Activated CD8-positive, alpha-beta memory T cell treated with anti-CD3 and anti-CD28 coated beads for 36 hours (primary cell): Measurements from ENCODE around the gene MKRN2OS. TPM values are rescaled to one million over a fixed set of nuclear protein-coding genes. Genes with fewer than 3 reads are reported as not detected.

Source experiments
- CTCF ChIA-PET: fragments of 350-600 bp; sonication (Branson Sonifier 250); formaldehyde crosslinking; loops from one replicate; lab custom pipeline; 2021; ENCODE audit warnings: antibody characterized with exemption; lab: Charles Lee
- POLR2A ChIA-PET: fragments of 350-600 bp; sonication (Branson Sonifier 250); formaldehyde crosslinking; loops from one replicate; lab custom pipeline; 2021; ENCODE audit warnings: antibody characterized with exemption; lab: Charles Lee
- total RNA-seq, 2 experiments: library from RNA; stranded (reverse); gene quantifications; one replicate each; pipeline ENCODE4 v1.2.3, GENCODE V29; 2021

The MKRN2OS gene, protein sequence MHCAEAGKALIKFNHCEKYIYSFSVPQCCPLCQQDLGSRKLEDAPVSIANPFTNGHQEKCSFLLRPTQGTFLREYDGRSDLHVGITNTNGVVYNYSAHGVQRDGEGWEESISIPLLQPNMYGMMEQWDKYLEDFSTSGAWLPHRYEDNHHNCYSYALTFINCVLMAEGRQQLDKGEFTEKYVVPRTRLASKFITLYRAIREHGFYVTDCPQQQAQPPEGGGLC
- not detected for total RNA-seq

DNA sequence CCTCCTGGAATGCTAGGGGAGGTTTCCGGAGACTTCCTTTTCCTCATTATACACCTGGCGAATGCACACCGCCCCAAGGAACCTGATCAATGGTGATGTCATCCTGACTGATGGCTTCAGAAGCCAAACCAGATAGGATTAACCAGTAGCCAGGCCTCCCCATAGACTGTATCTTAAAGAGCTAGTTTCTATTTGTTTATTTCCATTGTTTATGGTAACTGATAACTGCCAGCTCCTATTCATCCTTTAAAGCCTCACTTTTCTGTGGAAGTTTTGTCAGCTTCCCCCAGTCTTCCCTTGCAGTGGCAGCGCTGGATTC, at the start of gene MKRN2OS:
Gene MKRN2OS, minus strand, starts transcription at position 27 of the 319 bp plus-strand sequence. CDS start 35 bp downstream, outside the sequence.
- ChIA-PET POLR2A (no interaction called here), CTCF (interaction anchor here (1.0 kb wide), 1 partner anchor 23 kb away, joined by 5 read pairs; no protein-coding TSS in a partner anchor)

DNA sequence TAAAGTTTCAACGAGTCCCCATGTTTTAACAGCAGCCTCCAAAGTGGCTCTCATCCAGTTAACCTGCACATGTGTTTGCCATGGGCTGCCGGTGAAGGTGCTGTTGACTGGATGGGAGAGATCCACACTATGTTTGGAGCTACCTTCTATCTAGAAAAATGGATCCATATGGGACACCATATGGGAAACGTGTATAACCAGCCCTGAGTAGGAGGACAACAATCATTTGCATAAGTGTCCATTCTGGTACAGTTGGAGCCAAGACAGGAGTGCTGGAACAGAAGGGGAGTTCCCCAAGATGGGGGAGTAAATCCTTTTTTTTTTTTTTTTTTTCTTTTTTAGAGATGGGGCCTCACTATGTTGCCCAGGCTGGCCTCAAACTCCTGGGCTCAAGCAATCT, 48.2 kb upstream of the MKRN2OS start:
- CTCF ChIA-PET = no interaction called here
- POLR2A ChIA-PET = no interaction called here

DNA sequence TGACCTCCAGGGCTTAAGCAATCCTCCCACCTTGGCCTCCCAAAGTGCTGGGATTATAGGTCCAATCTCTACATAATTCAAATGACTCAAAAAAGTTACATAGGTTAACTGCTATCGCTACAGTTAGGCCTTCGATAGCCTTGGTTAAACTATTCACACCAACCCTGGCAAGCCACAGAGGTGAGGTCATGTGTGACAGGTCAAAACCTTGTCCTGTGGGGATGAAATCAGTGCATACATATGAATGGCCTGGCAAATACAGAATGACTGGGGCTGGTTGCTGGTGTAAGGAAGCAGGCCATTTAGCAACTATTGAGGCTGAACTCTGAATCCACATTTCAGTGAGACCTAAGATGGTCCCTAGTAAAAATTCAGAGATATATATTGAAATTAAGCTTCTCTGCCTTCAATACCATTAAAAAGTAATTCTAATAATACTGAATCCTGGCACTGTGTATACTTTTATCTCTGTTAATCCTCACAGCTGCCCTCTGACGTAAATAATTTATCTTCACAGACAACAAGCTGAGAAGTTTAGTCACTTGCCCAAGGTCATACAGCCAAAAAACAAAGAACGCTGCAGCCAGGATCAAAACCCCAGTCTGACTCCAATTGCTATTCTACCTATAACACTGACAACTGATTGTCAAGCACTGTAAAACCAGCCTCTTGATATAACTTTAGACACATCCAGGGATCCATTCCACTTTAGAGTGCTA, 46.9 kb upstream of the MKRN2OS start:
- POLR2A ChIA-PET = no interaction called here
- CTCF ChIA-PET = no interaction called here

DNA sequence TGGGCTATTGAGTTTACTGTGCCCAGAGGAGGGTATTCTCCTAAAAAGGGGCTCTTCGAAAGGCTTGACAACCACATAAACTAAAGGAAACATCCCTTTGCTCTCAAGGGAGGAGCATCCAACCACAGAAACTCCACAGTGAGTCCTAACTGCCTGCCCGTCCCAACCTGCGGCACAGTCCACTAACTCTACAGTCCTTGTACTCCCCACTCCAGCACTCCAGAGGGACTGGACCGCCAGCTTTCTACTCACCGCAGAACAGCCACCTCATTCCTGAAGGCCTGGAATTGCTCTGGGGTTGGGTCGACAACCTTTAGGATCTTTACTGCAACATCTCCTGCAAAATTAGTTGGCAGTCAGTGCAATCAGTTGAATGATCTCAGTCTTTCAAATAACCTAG, 46.2 kb upstream of the MKRN2OS start:
- POLR2A ChIA-PET = no interaction called here
- CTCF ChIA-PET = no interaction called here

DNA sequence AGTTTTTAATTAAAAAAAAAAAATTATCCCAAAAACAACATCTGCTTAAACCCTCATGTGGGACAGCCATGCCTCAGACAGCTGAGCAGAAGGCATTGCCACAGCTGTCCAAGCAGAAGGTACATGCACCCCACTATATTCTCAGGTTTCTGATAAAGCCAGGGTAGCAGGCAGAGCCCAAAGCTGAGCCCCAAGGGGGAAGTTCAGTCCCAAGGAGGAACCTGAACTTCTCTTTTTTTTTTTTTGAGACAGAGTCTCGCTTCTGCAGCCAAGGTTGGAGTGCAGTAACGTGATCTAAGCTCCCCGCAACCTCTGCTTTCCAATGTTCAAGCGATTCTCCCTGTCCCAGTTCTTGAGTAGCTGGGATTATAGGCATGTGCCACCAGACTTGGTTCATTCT, 44.8 kb upstream of the MKRN2OS start:
- ChIA-PET POLR2A (no interaction called here), CTCF (interaction anchor here (0.7 kb wide), 1 partner anchor 16 kb away, joined by 3 read pairs; no protein-coding TSS in a partner anchor)

DNA sequence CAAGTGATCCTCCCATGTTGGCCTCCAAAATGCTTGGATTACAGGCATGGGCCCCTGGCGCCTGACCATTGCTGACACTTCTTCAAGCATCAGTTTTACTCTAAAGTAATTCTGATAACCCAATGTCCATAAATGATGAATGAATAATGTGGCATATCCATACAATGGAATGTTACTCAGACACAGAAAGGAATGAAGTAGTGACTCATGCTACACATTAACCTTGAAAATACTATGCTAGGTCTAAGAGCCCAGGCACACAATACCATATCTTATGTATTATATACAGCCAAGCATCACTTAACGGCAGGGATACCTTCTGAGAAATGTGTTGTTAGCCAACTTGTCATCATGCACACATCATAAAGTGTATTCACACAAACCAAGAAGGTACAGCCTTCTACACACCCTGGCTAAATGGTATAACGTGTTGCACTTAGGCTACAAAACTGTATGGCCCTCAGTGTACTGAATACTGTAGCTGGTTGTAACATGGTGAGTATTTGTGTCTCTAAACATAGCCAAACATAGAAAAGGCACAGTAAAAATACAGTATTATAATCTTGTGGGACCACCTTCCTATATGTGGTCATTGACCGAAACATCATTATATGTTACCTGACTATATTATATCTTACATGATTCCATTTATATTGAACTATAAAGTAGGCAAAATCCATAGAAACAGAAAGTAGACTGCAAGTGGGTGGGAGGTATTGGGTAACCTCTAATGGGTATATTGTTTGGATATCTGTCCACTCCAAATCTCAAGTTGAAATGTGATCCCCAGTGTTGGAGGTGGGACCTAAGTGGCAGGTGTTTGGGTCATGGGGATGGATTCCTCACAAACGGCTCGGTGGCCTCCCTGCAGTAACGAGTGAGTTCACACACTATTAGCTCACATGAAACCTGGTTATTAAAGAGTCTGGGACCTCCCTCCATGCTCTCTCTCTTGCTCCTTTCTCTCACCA, 43.0 kb upstream of the MKRN2OS start:
- CTCF ChIA-PET = no interaction called here
- POLR2A ChIA-PET = no interaction called here

DNA sequence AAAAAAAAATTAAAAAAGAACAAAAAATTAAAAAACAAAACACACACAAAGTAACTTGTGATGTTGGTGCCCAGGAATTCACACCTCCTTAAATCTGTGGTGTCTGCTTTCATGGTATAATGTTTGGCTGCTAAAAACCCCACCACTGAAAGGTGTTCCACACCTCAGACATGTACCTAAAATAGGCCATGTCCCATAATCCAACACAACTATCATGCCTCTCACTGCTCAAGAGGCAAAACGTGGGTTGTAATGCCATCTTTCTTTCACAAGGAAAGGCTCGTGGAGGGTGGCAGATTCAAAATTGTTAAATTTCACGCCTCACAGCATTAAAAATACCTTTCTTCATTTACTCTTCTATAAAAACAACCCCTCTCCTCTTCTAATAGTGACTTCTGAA, 41.1 kb upstream of the MKRN2OS start:
- POLR2A ChIA-PET = no interaction called here
- CTCF ChIA-PET = no interaction called here

DNA sequence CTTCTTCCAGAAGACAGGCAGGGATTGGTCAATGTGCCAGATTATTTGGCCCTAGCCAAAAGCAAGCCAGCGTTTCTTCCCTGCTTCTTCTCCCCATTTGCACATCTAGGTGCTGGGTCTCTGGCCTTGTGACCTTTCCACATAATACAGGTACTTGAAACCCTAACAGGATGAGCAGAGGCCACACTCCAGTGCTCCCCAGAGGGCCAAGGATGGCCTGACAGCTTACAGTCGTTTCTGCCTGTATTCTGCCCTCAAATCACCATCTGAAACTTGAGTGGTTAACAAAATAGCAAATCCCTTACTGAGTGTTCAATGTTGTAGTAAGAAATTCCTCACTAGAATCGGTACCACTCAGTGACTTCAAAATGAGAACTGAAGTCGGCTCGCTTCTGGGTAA, 40.7 kb upstream of the MKRN2OS start:
- CTCF ChIA-PET = no interaction called here

DNA sequence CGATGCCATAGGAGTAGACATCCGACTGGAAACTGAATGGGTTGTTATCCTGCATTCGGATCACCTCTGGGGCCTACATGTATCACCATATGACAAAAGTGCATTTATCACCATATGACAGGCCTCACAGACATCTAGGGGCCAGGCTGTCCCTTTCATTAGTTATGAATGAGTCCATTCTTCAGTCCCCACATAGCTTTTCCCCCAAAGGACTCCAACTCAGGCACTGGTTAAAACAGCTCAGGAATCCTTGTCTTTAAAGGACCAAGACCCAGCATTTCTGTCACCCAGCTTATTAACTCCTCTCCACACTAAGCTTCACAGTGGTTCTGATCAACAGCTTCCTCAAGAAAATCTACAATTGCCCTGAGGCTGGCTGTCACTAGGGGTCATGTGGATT, 39.9 kb upstream of the MKRN2OS start:
- CTCF ChIA-PET = interaction anchor here (0.6 kb wide), 1 partner anchor 74 kb away, joined by 3 read pairs; no protein-coding TSS in a partner anchor
- POLR2A ChIA-PET = no interaction called here

More for the DNA sequence above, 40.7 kb upstream of the MKRN2OS start:
- POLR2A ChIA-PET = no interaction called here

DNA sequence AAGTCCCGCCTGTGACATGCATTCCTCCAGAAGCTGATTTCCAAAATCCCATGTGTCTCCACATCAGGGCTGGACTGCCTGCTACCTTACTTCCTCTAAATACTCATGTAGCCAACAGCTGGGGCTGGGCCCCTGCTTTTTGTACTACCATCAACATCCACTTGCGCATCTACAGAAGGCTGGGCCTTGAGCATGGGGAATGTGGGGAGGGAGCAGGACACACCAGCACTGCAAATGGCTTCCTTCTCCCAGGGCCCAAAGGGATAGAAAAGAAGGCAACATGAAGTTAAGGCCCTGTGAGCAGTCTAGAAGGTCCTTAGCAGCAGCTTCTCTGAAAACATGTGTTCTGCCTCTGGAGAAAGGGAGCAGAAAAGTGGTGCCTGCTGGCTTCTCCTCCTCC, 38.8 kb upstream of the MKRN2OS start:
- POLR2A ChIA-PET = no interaction called here
- CTCF ChIA-PET = interaction anchor here (0.6 kb wide), 1 partner anchor 13 kb away, joined by 5 read pairs; no protein-coding TSS in a partner anchor

DNA sequence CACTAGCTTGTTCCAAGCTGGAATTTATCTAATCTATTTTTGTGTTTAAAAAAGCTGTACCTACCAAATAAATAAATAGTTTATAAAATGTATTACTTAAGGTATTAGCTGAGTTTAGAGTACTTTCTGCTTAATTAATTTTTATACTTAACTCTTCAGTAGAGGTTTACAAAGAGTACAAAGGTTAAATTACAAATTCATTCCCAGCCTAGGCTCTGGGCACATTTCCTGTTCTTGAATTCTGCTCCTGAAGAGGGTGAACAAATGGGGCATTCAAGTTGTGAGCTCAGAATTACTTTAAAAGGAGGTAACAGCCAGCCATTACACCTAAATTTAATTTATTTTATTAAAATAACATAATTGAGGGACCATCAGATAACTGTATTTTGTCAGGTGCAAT, 38.0 kb upstream of the MKRN2OS start:
- POLR2A ChIA-PET = no interaction called here
- CTCF ChIA-PET = no interaction called here

DNA sequence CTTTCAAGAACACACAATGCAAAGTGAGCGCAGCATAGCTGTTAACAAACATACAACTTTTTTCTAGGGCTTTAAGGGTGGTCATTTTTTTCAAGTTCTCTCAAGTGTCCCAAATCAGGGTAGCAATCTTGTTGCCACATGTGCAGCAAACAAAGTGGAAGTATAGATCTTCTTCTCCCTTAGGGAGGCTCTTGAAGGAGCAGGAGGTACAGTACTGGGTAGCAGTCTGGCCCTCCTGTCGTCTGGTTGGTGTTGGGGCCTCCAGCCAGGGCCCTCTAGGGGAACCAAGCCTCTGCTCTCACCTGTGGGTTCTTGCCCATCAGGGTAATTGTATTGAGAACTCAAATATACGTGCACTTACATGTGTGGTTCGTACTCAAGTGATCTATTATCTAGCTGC, 37.4 kb upstream of the MKRN2OS start:
- POLR2A ChIA-PET = no interaction called here
- CTCF ChIA-PET = interaction anchor here (0.6 kb wide), 1 partner anchor 738 kb away, joined by 3 read pairs; no protein-coding TSS in a partner anchor

DNA sequence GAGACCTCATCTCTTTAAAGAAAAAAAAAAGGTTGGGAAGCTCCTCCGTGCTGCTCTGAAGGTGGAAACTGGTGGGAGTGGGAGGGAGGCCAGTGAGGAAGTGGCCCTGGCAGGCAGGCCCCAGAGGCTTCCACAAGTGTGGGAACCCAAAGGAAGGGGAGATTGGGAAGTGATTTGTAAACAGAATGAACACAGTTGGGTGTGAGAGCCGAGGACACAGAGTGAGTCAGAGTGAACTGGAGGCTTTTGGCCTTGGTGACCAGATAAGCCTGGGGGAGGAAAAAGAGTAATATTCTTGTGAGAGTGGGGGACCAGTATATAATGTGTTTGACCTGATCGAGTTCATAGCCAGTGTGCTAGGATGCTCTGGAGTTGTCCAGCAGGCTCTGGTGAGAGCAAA, 34.6 kb upstream of the MKRN2OS start:
- ChIA-PET CTCF (interaction anchor here (1.4 kb wide), 1 partner anchor 45 kb away, joined by 3 read pairs; no protein-coding TSS in a partner anchor), POLR2A (no interaction called here)

DNA sequence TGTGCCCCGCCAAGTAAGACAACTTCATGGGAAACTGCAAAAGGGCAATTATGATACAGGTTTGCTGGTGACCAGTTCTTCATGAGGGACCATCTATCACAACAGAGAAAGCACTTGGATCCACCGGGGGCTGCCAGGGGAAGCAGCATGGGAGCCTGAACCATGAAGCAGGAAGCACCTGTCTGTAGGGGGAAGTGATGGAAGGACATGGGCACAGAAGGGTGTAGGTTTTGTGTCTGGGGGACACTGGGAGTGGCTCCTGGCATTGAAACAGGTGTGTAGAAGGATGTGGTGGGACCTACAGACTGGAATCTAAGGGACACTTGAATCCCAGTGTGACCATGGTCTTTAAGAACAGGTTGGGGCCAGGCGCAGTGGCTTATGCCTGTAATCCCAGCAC, 34.2 kb upstream of the MKRN2OS start:
- ChIA-PET POLR2A (interaction anchor here (1.2 kb wide), 1 partner anchor 11 kb away, joined by 4 read pairs; no protein-coding TSS in a partner anchor), CTCF (interaction anchor here (1.4 kb wide), 1 partner anchor 46 kb away, joined by 3 read pairs; no protein-coding TSS in a partner anchor)

DNA sequence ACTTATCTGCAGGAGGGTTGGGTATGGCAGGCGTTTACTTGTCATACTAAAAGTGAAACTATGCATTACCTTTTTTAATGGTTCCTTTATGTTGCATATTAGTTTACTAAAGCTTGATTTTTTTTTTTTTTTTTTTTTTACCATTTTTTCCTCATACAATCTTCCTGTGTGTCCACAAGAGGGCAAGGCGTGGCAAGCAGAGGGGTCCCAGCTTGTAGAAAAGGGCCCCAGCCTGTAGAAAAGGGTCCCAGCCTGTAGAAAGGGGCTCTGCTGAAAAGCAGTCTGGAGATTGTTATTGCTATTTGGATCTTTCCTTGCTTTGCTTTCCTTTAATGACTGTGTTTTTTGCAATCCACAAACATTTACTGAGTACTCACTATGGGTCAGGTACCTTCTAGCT, 33.4 kb upstream of the MKRN2OS start:
- POLR2A ChIA-PET = interaction anchor here (1.2 kb wide), 1 partner anchor 10 kb away, joined by 4 read pairs; no protein-coding TSS in a partner anchor
- CTCF ChIA-PET = interaction anchor here (1.6 kb wide), 1 partner anchor 28 kb away, joined by 4 read pairs; no protein-coding TSS in a partner anchor

DNA sequence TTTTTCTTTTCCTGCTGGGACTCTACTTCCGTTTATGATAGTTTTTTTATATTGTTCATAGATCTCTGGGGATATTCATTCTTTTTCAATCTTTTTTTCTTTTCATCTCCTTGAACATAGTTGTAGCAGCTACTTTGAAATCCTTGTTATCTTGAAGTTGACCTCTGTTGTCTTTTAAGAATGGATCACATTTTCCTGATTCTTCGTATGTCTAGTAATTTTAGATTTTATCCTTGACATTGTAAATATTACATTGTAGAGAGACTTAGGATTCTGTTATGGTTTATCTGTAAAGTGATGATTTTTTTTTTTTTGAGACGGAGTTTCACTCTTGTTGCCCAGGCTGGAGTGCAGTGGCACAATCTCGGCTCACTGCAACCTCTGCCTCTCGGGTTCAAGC, 32.1 kb upstream of the MKRN2OS start:
- POLR2A ChIA-PET = no interaction called here
- CTCF ChIA-PET = interaction anchor here (1.6 kb wide), 1 partner anchor 30 kb away, joined by 4 read pairs; no protein-coding TSS in a partner anchor

DNA sequence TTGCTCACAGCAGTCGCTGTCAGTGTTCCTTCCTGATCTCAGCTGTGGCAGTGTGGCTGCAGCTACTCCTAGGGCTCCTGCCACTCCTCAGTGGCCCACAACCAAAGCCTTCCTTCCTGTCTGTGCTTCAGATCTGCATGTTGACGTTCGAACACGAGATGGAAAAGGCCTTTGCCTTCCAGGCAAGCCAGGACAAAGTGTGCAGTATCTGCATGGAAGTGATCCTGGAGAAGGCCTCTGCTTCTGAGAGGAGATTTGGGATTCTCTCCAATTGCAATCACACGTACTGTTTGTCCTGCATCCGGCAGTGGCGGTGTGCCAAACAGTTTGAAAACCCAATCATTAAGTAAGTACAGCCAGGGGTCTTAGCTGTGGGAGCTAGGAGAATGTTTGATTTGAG, 29.4 kb upstream of the MKRN2OS start:
- ChIA-PET POLR2A (no interaction called here), CTCF (no interaction called here)

DNA sequence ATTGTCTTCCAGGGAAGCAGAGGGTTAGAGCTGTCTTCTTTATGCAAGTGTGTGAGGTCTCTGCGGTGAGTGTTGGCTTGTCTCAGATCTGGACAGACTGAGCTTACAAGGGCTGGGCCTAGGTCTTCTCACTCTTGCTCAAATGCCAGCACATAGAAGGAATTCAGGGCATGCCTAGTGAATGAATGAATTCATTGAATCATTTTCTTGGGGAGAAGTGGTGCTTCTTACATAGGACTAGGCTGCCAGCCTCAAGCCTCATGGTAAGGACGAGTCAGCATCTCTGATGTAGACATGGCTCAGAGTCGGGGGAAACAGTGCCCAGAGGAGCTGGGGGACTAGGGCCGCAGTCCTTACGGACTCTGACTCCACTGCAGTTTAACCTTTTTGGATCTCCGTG, 28.8 kb upstream of the MKRN2OS start:
- ChIA-PET CTCF (no interaction called here), POLR2A (no interaction called here)

DNA sequence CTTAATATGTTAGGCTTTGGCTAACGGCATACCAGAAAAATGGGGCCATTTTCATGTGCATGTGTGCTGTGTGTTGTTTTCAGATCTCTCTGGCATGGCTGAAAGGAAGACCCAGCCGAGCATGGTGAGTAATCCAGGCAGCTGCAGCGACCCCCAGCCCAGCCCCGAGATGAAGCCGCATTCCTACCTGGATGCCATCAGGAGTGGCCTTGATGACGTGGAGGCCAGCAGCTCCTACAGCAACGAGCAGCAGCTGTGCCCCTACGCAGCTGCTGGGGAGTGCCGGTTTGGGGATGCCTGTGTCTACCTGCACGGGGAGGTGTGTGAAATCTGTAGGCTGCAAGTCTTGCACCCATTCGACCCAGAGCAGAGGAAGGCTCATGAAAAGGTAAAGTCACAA, 26.7 kb upstream of the MKRN2OS start:
- ChIA-PET POLR2A (no interaction called here), CTCF (no interaction called here)
